Activated CD8-positive, alpha-beta memory T cell treated with anti-CD3 and anti-CD28 coated beads, Interleukin-2, amount 50 U/mL, for 1 hour (primary cell): ENCODE results near the gene TRPT1.

ENCODE experiments used
- DNase-seq: peaks from one replicate; pipeline ENCODE4 v3.0.0-alpha.2; 2020; ENCODE audit errors: extremely low read depth

The TRPT1 gene

GRCh38 chr11:64230171-64230984 lies 4.4 kb upstream of the TRPT1 start, which contains the start of gene DNAJC4:
Gene DNAJC4, plus strand, starts transcription at chr11:64230548. Its CDS starts 307 bp downstream, at chr11:64230855.
- DNase-seq: peak; percentile 78

GRCh38 chr11:64229744-64230170 lies 3.8 kb upstream of the TRPT1 start:
- DNase-seq: no peak

DNA sequence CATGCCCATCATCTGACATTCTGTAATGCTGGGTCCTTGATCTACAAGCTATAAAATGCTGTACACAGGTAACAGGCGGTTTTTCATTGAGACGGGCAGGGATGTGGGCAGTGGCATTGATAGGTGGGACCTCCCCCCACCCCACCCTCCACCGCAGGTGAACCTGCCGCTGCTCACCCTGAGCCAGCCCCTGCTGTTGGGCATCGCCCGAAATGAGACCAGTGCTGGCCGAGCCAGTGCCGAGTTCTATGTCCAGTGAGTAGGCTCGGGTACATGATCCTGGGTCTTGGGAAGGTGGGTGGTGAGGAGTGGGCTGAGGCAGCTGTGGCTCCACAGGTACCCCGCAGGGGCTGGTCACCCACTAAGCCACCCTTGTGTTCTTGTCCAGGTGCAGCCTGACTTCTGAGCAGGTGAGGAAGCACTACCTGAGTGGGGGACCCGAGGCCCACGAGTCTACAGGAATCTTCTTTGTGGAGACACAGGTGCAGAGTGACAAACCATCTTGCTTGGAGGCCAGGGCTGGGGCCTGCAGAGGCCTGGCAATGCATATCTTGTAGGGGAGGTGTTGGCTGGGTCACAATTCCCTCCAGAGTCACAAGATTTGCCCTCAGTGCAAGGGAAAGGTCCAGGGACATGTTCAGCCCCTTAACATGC lies 3.2 kb upstream of the TRPT1 start:
- DNase-seq: no peak

GRCh38 chr11:64227405-64227956 lies 1.5 kb upstream of the TRPT1 start:
- no peak for DNase-seq

GRCh38 chr11:64226507-64227051 lies 593 bp upstream of the TRPT1 start:
- DNase-seq: no peak

DNA sequence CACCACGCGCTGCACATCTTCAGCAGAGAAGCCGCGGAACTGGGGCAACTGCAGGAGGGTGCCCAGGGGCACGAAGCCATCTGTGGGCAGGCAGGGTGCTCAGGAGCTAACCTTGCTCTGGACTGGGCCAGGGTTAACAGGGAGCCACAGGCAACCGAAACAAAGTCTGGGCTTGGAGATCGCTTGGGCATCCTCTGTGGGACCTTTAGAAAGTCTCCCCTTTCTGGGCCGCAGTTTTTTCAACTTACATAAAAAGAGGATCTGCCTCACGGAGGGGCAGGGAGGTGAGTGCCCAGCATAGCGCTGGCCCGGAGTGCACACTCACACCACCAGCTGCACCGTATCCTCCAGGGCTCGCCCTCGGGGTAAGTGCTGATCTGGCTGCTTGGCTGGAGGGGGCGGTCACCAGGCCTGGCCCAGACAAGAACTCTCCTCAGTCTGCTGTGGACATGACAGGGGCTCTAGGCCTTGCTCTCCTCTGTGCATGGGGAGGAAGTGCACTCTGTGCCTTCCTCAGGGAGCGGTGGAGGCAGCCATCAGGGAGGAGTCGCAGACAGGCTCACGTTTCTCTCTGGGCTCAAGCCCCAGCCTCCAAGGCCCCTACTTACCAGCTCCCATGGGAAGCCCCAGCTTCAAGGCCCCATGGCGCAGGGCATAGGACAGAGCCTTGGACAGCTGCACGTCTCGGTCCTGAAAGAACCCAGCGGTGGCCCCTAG lies 937 bp downstream of the TRPT1 start:
- no peak for DNase-seq

DNA sequence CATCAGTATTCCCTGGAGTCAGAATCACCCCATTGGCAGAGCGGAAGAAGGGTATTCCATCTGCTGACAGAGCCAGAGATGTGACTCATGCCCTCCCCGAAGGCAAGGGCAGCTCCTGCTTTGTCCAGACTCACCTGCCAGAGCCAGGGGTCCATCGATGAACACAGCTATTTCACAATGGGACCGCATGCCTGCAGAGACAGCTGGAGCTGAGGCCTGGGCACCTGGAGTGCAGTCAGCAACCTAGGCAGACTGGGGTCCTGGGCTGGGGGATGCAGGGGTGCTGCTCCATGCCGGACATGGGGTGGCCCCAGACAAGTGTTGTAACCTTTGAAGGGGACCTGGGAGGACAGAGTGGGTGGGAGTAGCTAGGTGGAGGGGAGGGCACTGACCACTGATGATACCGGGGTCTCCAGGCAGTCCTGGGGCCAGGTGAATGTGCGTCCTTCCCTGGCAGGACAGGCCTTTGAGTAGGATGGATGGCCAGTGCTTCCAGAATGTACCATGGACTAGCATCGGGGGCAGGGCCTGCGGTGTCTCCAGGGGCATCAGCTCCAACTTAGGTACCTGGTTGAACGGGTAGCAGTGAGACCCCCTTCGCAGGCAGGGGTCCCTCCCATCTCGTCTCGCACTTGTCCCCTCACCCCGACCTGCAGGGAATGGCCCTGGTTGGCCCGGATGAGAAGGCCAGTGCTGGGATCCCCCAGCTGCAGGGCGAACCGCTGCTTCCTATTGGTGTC lies 1.7 kb downstream of the TRPT1 start:
- no peak for DNase-seq

DNA sequence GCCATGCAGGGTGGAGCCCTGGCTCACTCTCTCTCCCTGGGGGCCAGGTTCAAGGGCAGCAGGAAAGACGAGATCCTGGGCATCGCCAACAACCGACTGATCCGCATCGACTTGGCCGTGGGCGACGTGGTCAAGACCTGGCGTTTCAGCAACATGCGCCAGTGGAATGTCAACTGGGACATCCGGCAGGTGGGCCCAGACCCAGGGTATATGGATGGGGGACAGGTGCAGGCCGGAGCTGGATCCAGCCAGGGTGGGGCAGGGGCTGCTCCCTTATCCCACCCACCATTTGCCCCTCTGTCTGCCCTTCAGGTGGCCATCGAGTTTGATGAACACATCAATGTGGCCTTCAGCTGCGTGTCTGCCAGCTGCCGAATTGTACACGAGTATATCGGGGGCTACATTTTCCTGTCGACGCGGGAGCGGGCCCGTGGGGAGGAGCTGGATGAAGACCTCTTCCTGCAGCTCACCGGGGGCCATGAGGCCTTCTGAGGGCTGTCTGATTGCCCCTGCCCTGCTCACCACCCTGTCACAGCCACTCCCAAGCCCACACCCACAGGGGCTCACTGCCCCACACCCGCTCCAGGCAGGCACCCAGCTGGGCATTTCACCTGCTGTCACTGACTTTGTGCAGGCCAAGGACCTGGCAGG lies 2.9 kb downstream of the TRPT1 start:
- DNase-seq: no peak

DNA sequence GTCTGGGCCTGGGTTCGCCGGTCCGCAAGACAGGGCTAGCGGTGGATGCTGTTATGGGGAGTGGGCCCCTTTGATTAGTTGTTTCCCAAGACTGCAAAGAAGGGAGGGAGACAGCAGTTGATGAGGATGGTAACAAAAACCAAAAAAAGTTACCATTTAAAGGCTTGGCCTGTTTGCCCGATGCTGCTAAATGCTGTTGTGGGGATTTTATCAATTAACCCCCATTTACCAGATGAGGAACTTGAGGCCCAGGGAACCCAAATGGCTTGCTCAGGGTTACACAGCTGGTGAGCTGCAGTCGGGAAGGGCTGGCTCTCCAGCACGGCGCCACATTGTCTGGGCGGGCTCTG lies 3.4 kb downstream of the TRPT1 start:
- DNase-seq: no peak

- DNase-seq: no peak
Measured at GRCh38 chr11:64220798-64221197, 5.2 kb downstream of the TRPT1 start.

DNA sequence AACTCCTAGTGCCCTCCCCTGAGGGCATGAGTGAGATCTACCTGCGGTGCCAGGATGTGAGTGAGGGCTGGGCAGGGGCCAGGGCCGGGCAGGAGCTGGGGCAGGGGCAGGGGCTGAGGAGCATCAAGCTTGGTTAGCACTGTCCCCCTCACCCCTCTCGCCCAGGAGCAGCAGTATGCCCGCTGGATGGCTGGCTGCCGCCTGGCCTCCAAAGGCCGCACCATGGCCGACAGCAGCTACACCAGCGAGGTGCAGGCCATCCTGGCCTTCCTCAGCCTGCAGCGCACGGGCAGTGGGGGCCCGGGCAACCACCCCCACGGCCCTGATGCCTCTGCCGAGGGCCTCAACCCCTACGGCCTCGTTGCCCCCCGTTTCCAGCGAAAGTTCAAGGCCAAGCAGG lies 5.7 kb downstream of the TRPT1 start:
- DNase-seq: no peak

- no peak for DNase-seq
Measured at GRCh38 chr11:64219755-64220154, 6.2 kb downstream of the TRPT1 start.

DNA sequence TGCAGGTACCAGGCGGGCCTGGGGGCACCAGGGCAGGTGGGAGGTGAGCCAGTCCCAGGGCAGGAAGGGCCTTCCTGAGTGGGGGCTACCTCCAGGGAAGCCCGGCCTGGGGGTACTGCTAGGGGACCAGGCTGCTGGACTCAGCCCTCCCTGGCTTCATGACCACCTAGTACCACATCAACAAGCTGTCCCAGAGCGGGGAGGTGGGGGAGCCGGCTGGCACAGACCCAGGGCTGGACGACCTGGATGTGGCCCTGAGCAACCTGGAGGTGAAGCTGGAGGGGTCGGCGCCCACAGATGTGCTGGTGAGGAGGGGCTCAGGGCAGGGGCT lies 6.7 kb downstream of the TRPT1 start:
- DNase-seq: no peak

- DNase-seq: no peak
Measured at GRCh38 chr11:64218628-64219353, 7.2 kb downstream of the TRPT1 start.

GRCh38 chr11:64216879-64217278 lies 9.1 kb downstream of the TRPT1 start:
- no peak for DNase-seq

- no peak for DNase-seq
Measured at GRCh38 chr11:64211181-64211872, 14.7 kb downstream of the TRPT1 start.

- no peak for DNase-seq
Measured at GRCh38 chr11:64210301-64211020, 15.5 kb downstream of the TRPT1 start.

DNA sequence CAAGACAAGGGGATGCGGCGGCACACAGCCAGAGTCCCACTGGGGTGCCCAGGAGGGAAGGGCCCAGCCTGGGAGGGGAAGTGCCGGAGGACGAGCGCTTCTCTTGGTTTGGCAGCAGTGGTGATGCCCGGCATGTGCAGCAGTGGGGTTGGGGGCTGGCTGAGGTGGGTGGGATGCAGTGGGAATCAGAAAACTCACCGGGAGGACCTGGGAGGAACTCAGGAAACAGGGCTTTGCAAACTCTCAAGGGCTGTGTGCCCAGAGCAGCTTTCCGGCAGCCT lies 16.5 kb downstream of the TRPT1 start:
- DNase-seq: no peak

GRCh38 chr11:64208796-64209562 lies 17.0 kb downstream of the TRPT1 start:
- DNase-seq: no peak
